Neural cell (in vitro differentiated cells): ENCODE data around the gene NUB1. TPM values are rescaled to one million over a fixed set of nuclear protein-coding genes. Genes with fewer than 3 reads are reported as not detected.

Source experiments
- H2AFZ ChIP-seq: fragments of 200-600, 300-800 bp; sonication (generic), shearing (Covaris generic); 2 replicates; pipeline ENCODE4 v1.6.0; 2014; ENCODE audit warnings: low read depth, mild to moderate bottlenecking, antibody characterized with exemption, low read length, moderate library complexity
- H3F3A ChIP-seq: fragments of 200-600 bp; shearing (Covaris generic); 2 replicates; pipeline ENCODE4 v1.6.1; 2016; ENCODE audit warnings: mild to moderate bottlenecking, moderate library complexity, mixed read lengths, antibody characterized with exemption, low read length; ENCODE audit not compliant: insufficient read depth, poor library complexity, severe bottlenecking
- H3K27ac ChIP-seq: fragments of 200-600, 300-800 bp; sonication (generic), shearing (Covaris generic); 2 replicates; pipeline ENCODE4 v1.5.1; 2014; ENCODE audit warnings: mild to moderate bottlenecking, low read length, moderate library complexity
- H3K27me3 ChIP-seq: fragments of 300-800, 200-600 bp; sonication (generic), shearing (Covaris generic); 2 replicates; pipeline ENCODE4 v1.6.0; 2014; ENCODE audit warnings: mild to moderate bottlenecking, low read depth, low read length, moderate library complexity; ENCODE audit not compliant: insufficient read depth
- H3K36me3 ChIP-seq: fragments of 300-800, 200-600 bp; sonication (generic), shearing (Covaris generic); 2 replicates; pipeline ENCODE4 v1.5.1; 2014; ENCODE audit warnings: mild to moderate bottlenecking, antibody characterized with exemption, low read length, moderate library complexity; ENCODE audit not compliant: insufficient read depth
- H3K4me2 ChIP-seq: fragments of 300-800, 200-600 bp; sonication (generic), shearing (Covaris generic); 2 replicates; pipeline ENCODE4 v1.6.0; 2014; ENCODE audit warnings: mild to moderate bottlenecking, low read length
- H3K4me3 ChIP-seq: fragments of 300-800, 200-600 bp; sonication (generic), shearing (Covaris generic); 2 replicates; pipeline ENCODE4 v1.5.1; 2014; ENCODE audit warnings: mild to moderate bottlenecking, low read length, moderate library complexity
- H3K79me2 ChIP-seq: fragments of 200-600 bp; shearing (Covaris generic); replicated peaks from 2 replicates; pipeline ENCODE4 v1.6.0; 2014; ENCODE audit warnings: mild to moderate bottlenecking, low read length, moderate library complexity; ENCODE audit not compliant: insufficient read depth
- H3K9ac ChIP-seq: fragments of 300-800, 200-600 bp; sonication (generic), shearing (Covaris generic); 2 replicates; pipeline ENCODE4 v1.6.1; 2016; ENCODE audit warnings: mild to moderate bottlenecking, low read length, mixed read lengths
- H3K9me2 ChIP-seq: fragments of 200-600 bp; shearing (Covaris generic); 2 replicates; pipeline ENCODE4 v1.6.1; 2016; ENCODE audit warnings: mild to moderate bottlenecking, low read length, mixed read lengths; ENCODE audit not compliant: insufficient read depth
- H3K9me3 ChIP-seq: fragments of 200-600, 300-800 bp; sonication (generic), shearing (Covaris generic); 2 replicates; pipeline ENCODE4 v1.6.1; 2016; ENCODE audit warnings: mild to moderate bottlenecking, mixed run types, low read length, moderate library complexity, mixed read lengths
- H4K20me1 ChIP-seq: fragments of 200-600 bp; shearing (Covaris generic); 2 replicates; pipeline ENCODE4 v1.6.1; 2016; ENCODE audit warnings: mild to moderate bottlenecking, mixed run types; ENCODE audit not compliant: insufficient read depth
- CTCF ChIP-seq: fragments of 450-650 bp; IDR thresholded peaks from 2 replicates; pipeline ENCODE4 v1.5.1; 2014; ENCODE audit warnings: antibody characterized with exemption, mild to moderate bottlenecking, moderate library complexity; ENCODE audit not compliant: poor library complexity, severe bottlenecking
- EP300 ChIP-seq: fragments of 450-650 bp; conservative IDR thresholded peaks from 2 replicates; pipeline ENCODE4 v1.6.1; 2014; ENCODE audit warnings: antibody characterized with exemption, mild to moderate bottlenecking, moderate library complexity; ENCODE audit not compliant: poor library complexity, severe bottlenecking
- EZH2 ChIP-seq: fragments of 200-600, 300-800 bp; shearing (Covaris generic), sonication (generic); IDR thresholded peaks from 2 replicates; pipeline ENCODE4 v1.6.1; 2014; ENCODE audit warnings: antibody characterized with exemption, low read length, borderline replicate concordance, mild to moderate bottlenecking; ENCODE audit not compliant: insufficient read depth, poor library complexity, severe bottlenecking
- MXI1 ChIP-seq: fragments of 450-650 bp; conservative IDR thresholded peaks from 2 replicates; pipeline ENCODE4 v1.6.1; 2014; ENCODE audit warnings: antibody characterized with exemption, mild to moderate bottlenecking; ENCODE audit not compliant: poor library complexity, severe bottlenecking
- POLR2AphosphoS5 ChIP-seq: IDR thresholded peaks from 2 replicates; pipeline ENCODE4 v1.6.1; 2012
- RAD21 ChIP-seq: fragments of 450-650 bp; conservative IDR thresholded peaks from 2 replicates; pipeline ENCODE4 v1.6.1; 2014; ENCODE audit warnings: antibody characterized with exemption, mild to moderate bottlenecking, moderate library complexity
- REST ChIP-seq: IDR thresholded peaks from 2 replicates; pipeline ENCODE4 v1.6.1; 2012; ENCODE audit warnings: borderline replicate concordance
- SMC3 ChIP-seq: fragments of 450-650 bp; conservative IDR thresholded peaks from 2 replicates; pipeline ENCODE4 v1.6.1; 2014; ENCODE audit warnings: antibody characterized with exemption, mild to moderate bottlenecking, moderate library complexity; ENCODE audit not compliant: poor library complexity
- TAF1 ChIP-seq: IDR thresholded peaks from 2 replicates; pipeline ENCODE4 v1.6.1; 2012; ENCODE audit warnings: low read depth
- polyA plus RNA-seq: library from polyadenylated mRNA; depleted of rRNA; stranded (reverse); fragments of >200 nt; gene quantifications from 2 replicates; pipeline ENCODE4 v1.2.3, GENCODE V29; 2014

Gene NUB1
- polyA plus RNA-seq, 1 donor from 2014 or later, result 48.4 TPM

- no peaks in the 10 kb centered on the region for H3K79me2 ChIP-seq
Measured at GRCh38 chr7:151296202-151296992, 45.2 kb upstream of the NUB1 start.

GRCh38 chr7:151298765-151299164 is 42.8 kb upstream of the NUB1 start:
- no peak overlapping the region for H3K4me2 ChIP-seq
- no peaks in the 10 kb centered on the region for H3K9me2 ChIP-seq
- no peak overlapping the region for H3K4me3 ChIP-seq
- no peaks in the 10 kb centered on the region for H3K79me2 ChIP-seq
- no peaks in the 10 kb centered on the region for H4K20me1 ChIP-seq
- no peaks in the 10 kb centered on the region for H3K9me3 ChIP-seq
- no peak overlapping the region for H3K27ac ChIP-seq
- H3F3A ChIP-seq, result no peaks in the 10 kb centered on the region
- H3K36me3 ChIP-seq, result no peaks in the 10 kb centered on the region
- H2AFZ ChIP-seq, result no peak overlapping the region
- TF ChIP-seq SMC3 (no peak), TAF1 (no peak), REST (no peak), MXI1 (no peak), CTCF (no peak), POLR2AphosphoS5 (no peak), EP300 (no peak), EZH2 (no peak), RAD21 (no peak)
- H3K9ac ChIP-seq, result no peak overlapping the region
- no peaks in the 10 kb centered on the region for H3K27me3 ChIP-seq

More at GRCh38 chr7:151296202-151296992, 45.2 kb upstream of the NUB1 start:
- no peak overlapping the region for H3K4me2 ChIP-seq
- TF ChIP-seq POLR2AphosphoS5 (no peak), SMC3 (no peak), EZH2 (no peak)
- no peaks in the 10 kb centered on the region for H3K27me3 ChIP-seq
- no peak overlapping the region for H2AFZ ChIP-seq
- H3K9me3 ChIP-seq, result no peaks in the 10 kb centered on the region
- no peaks in the 10 kb centered on the region for H3F3A ChIP-seq
- H3K27ac ChIP-seq, result no peak overlapping the region
- H3K36me3 ChIP-seq, result no peaks in the 10 kb centered on the region
- H3K9ac ChIP-seq, result no peak overlapping the region
- no peaks in the 10 kb centered on the region for H4K20me1 ChIP-seq
- H3K9me2 ChIP-seq, result no peaks in the 10 kb centered on the region
- H3K4me3 ChIP-seq, result no peak overlapping the region
